Stomach smooth muscle (tissue), 2 donors: ENCODE results near the gene TMEM242.

ENCODE experiments used
- H3K27ac ChIP-seq: one replicate; pipeline ENCODE4 v1.7.0; 2013; ENCODE audit warnings: mild to moderate bottlenecking, low read length, inconsistent platforms
- H3K27me3 ChIP-seq, 2 donors: one replicate each; pipeline ENCODE4 v1.7.0; 2013; ENCODE audit warnings: low read length in 2 of 2; ENCODE audit not compliant: insufficient read depth in 2 of 2, control insufficient read depth in 1 of 2
- H3K36me3 ChIP-seq, 2 donors: one replicate each; pipeline ENCODE4 v1.7.0; 2013; ENCODE audit warnings: low read length in 2 of 2; ENCODE audit not compliant: control insufficient read depth in 2 of 2, insufficient read depth in 2 of 2
- H3K4me1 ChIP-seq: one replicate; pipeline ENCODE4 v1.7.0; 2013; ENCODE audit warnings: low read length; ENCODE audit not compliant: control insufficient read depth, insufficient read depth
- H3K4me3 ChIP-seq, 2 donors: one replicate each; pipeline ENCODE4 v1.7.0; 2013; ENCODE audit warnings: low read length in 2 of 2
- H3K9ac ChIP-seq, 2 donors: one replicate each; pipeline ENCODE4 v1.7.0; 2013; ENCODE audit warnings: low read length in 2 of 2, mild to moderate bottlenecking in 1 of 2
- H3K9me3 ChIP-seq, 2 donors: one replicate each; pipeline ENCODE4 v1.7.0; 2013; ENCODE audit warnings: low read length in 2 of 2; ENCODE audit not compliant: control insufficient read depth in 2 of 2
- donor health status: healthy.
- donor health status: Pancreatic carcinoma.

TMEM242 gene

GRCh38 chr6:157290797-157291196 is 32.5 kb downstream of the TMEM242 start:
- no peak overlapping the region for H3K4me3 ChIP-seq
- H3K27ac ChIP-seq, result no peak overlapping the region
- H3K4me1 ChIP-seq, result no peaks in the 10 kb centered on the region
- no peaks in the 10 kb centered on the region for H3K9me3 ChIP-seq
- H3K27me3 ChIP-seq, result no peaks in the 10 kb centered on the region
- no peak overlapping the region for H3K9ac ChIP-seq
- H3K36me3 ChIP-seq, result peaks cover 8 to 21% of the 10 kb centered on the region in 2 donors

GRCh38 chr6:157289764-157290163 is 33.6 kb downstream of the TMEM242 start:
- no peak overlapping the region for H3K4me3 ChIP-seq
- no peak overlapping the region for H3K9ac ChIP-seq
- H3K36me3 ChIP-seq, result peaks cover 8 to 21% of the 10 kb centered on the region in 2 donors
- no peaks in the 10 kb centered on the region for H3K27me3 ChIP-seq
- H3K9me3 ChIP-seq, result no peaks in the 10 kb centered on the region
- H3K27ac ChIP-seq, result no peak overlapping the region
- H3K4me1 ChIP-seq, result no peaks in the 10 kb centered on the region

DNA sequence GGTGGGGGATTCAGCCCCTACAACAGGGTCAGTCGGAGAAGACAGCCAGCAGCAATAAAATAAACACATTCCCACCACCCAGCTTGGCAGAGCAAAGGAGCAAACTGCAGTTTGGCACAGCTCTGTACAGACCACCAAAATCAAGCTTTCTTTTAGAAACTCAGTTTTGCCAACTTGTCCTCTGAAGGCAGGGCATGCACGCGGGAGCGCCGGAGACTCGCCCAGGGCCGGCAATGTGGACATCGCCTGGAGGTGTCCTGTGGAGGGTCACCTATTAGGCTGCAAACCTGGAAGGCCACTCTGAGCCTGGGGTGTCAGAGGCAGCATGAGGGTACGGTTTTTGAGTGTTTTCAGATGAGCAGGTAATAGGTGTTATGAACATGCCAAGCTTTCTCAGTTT is 34.7 kb downstream of the TMEM242 start:
- Histone ChIP-seq H3K27me3 (no peaks in the 10 kb centered on the region), H3K9me3 (no peaks in the 10 kb centered on the region), H3K36me3 (peaks cover 8 to 21% of the 10 kb centered on the region in 2 donors), H3K9ac (no peak overlapping the region), H3K4me1 (no peaks in the 10 kb centered on the region), H3K4me3 (no peak overlapping the region), H3K27ac (no peak overlapping the region)

GRCh38 chr6:157287923-157288322 is 35.4 kb downstream of the TMEM242 start:
- H3K36me3 ChIP-seq, result peaks cover 8 to 21% of the 10 kb centered on the region in 2 donors

DNA sequence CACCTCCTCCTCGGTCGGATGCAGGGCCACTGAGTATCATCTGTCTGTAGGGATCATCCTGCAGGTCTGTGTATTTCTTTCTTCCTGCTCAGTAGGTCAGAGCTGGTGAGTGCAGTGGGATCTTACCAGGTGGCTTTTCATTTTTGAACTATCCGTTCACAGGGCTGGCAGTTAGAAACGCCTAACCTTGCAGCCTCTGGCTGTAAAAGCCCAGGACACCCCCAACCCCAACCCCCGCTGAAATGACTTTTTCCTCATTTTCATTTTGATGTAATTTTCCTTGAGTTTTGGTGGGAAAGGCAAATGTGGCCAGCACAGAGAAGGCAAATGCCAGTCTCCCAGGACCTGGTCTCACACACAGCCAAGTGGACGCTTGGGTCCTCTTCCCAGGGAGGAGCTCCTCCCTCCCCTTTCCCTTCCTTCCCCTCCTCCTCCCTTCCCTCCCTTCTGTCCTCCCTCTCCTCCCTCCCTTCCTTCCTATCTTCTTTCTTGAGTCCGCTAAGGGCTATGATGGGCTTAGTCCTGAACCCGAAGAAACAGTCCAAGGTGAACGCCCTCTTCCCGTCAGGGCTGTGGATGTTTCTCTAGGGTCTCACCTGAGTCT is 36.0 kb downstream of the TMEM242 start:
- H3K9ac ChIP-seq, result no peak overlapping the region
- no peak overlapping the region for H3K27ac ChIP-seq
- no peaks in the 10 kb centered on the region for H3K27me3 ChIP-seq
- H3K36me3 ChIP-seq, result peaks cover 6 to 21% of the 10 kb centered on the region in 2 donors
- H3K9me3 ChIP-seq, result no peaks in the 10 kb centered on the region
- H3K4me1 ChIP-seq, result no peaks in the 10 kb centered on the region
- H3K4me3 ChIP-seq, result no peak overlapping the region

More at GRCh38 chr6:157287923-157288322, 35.4 kb downstream of the TMEM242 start:
- Histone ChIP-seq H3K9ac (no peak overlapping the region), H3K9me3 (no peaks in the 10 kb centered on the region), H3K4me1 (no peaks in the 10 kb centered on the region), H3K4me3 (no peak overlapping the region), H3K27ac (no peak overlapping the region), H3K27me3 (no peaks in the 10 kb centered on the region)

DNA sequence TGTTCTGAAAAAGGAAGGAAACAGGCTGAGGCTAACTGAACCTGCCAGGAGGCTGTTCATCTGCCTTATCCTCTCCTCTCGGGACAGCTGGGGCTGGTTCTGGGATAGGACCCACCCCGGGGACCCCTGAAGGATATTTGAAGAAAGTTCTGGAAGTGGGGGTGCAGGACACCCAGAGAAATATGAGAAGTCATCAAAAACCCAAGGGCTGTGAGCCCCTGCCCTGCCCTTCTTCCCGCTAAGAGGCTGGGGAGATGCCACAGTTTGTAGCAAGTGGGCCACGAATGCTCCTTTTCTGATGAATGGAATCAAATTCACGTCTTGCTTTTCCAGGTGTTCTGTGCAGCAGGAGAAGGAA is 37.9 kb downstream of the TMEM242 start:
- no peaks in the 10 kb centered on the region for H3K9me3 ChIP-seq
- no peaks in the 10 kb centered on the region for H3K27me3 ChIP-seq
- H3K27ac ChIP-seq, result no peak overlapping the region
- H3K4me3 ChIP-seq, result no peak overlapping the region
- H3K36me3 ChIP-seq, result peaks cover 4 to 9% of the 10 kb centered on the region in 2 donors
- no peaks in the 10 kb centered on the region for H3K4me1 ChIP-seq
- H3K9ac ChIP-seq, result no peak overlapping the region

DNA sequence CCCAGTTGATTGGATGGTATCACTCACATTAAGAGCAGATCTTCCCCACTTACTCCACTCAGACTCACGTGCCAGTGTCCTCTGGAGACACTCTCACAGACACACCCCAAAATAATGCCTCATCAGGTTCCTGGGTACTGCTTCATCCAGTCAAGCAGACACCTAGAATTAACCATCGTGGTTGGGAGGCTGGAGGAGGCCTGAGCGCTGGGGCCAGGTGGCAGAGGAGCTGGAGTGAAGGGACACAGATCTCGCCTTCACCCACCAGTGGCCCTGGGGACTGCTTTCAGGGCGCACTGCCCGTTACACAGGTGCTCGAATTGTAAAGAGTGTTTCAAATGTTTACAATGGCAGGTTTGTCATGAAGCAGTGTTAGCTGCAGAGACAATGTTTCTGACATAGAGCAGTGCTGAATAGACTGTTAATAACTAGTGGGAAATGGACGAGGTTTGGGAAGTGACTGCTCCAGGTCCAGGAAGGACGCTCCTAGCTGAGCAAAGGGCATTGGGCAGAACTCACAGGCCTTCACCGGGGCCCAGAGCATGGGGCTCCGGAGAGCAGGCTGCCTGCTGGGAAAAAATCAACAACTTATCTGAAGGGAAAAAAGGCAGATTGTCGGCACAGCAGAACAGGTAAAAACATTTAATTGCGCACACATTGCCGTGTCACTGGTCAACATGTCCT is 38.4 kb downstream of the TMEM242 start:
- peaks cover 3% of the 10 kb centered on the region in 2 donors for H3K36me3 ChIP-seq
- no peak overlapping the region for H3K9ac ChIP-seq
- H3K4me1 ChIP-seq, result no peaks in the 10 kb centered on the region
- no peaks in the 10 kb centered on the region for H3K9me3 ChIP-seq
- no peak overlapping the region for H3K27ac ChIP-seq
- H3K27me3 ChIP-seq, result no peaks in the 10 kb centered on the region
- no peak overlapping the region for H3K4me3 ChIP-seq

DNA sequence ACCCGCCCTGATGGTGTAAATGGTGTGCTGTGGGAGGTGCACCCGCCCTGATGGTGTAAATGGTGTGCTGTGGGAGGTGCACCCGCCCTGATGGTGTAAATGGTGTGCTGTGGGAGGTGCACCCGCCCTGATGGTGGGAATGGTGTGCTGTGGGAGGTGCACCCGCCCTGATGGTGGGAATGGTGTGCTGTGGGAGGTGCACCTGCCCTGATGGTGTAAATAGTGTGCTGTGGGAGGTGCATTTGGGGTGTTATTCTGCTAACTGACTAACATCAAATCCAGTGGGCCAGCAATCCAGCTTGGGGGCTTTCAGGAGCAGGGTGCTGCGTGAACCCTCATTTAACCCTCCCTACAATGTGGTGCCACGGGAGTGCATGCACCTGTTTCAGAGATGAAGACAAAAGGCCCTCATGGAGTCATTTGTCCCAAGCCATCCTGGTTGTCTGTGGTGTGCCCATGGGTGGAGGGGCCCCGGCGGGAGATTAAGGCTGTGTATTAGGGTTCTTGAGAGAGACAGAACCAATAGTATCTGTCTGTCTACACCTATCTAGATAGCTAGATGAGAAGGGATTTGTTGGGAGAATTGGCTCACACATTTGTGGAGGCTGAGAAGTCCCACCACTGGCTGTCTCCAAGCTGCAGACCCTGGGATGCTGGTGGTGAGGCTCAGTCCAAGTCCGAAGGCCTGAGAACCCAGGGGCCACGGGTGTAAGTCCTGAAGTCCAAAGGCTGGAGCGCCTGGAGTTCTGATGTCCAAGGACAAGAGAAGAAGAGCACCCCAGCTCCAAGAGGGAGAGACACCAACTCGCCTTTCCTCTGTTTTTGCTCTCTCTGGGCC is 39.2 kb downstream of the TMEM242 start:
- Histone ChIP-seq H3K9me3 (no peaks in the 10 kb centered on the region), H3K27ac (no peak overlapping the region), H3K27me3 (no peaks in the 10 kb centered on the region), H3K4me1 (no peaks in the 10 kb centered on the region), H3K4me3 (no peak overlapping the region), H3K9ac (no peak overlapping the region), H3K36me3 (no peaks in the 10 kb centered on the region)

DNA sequence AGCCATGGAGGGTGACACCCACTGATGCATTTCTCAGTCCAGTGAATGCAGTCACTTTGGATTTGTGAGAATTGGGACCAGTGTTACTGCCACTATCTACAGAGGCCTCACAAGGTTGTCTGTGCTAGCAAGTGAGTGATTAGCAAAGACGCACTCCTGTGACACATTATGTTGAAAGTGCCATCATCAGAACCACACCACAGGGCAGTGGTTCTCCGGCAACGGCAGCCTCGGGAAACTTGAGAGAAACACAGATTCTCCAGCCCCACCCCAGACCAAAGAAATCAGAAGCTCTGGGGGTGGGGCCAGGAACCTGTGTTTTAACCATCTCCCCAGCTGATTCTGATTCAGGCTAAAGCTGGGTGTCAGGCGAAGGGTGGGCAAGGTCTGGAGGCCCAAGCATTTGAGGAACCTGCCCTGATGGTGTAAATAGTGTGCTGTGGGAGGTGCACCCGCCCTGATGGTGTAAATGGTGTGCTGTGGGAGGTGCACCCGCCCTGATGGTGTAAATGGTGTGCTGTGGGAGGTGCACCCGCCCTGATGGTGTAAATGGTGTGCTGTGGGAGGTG is 39.9 kb downstream of the TMEM242 start:
- no peaks in the 10 kb centered on the region for H3K27me3 ChIP-seq
- no peaks in the 10 kb centered on the region for H3K4me1 ChIP-seq
- no peaks in the 10 kb centered on the region for H3K9me3 ChIP-seq
- H3K36me3 ChIP-seq, result no peaks in the 10 kb centered on the region
- no peak overlapping the region for H3K4me3 ChIP-seq
- H3K9ac ChIP-seq, result no peak overlapping the region
- H3K27ac ChIP-seq, result no peak overlapping the region

- Histone ChIP-seq H3K9me3 (no peaks in the 10 kb centered on the region), H3K27ac (no peak overlapping the region), H3K4me3 (no peak overlapping the region), H3K27me3 (no peaks in the 10 kb centered on the region), H3K9ac (no peak overlapping the region), H3K4me1 (no peaks in the 10 kb centered on the region), H3K36me3 (no peaks in the 10 kb centered on the region)
These were observed 41.0 kb downstream of the TMEM242 start for GRCh38 chr6:157282284-157282683.
